Hepatocyte (in vitro differentiated cells): ENCODE results near the gene PIEZO1.
A peak's percentile ranks its signal among the peaks of the same experiment; 100 is the strongest.

Experiments
- EZH2 ChIP-seq: fragments of 200-600 bp; sonication (generic); IDR thresholded peaks from 2 replicates; pipeline ENCODE4 v1.6.1; 2016; ENCODE audit warnings: antibody characterized with exemption, mild to moderate bottlenecking, borderline replicate concordance
- TF ChIP-seq, protein P1 (sequence below): fragments of 200-600 bp; sonication (generic); IDR thresholded peaks from 2 replicates; pipeline ENCODE4 v1.5.1; 2016; ENCODE audit warnings: antibody characterized with exemption, mild to moderate bottlenecking; ENCODE audit not compliant: poor library complexity

DNA sequence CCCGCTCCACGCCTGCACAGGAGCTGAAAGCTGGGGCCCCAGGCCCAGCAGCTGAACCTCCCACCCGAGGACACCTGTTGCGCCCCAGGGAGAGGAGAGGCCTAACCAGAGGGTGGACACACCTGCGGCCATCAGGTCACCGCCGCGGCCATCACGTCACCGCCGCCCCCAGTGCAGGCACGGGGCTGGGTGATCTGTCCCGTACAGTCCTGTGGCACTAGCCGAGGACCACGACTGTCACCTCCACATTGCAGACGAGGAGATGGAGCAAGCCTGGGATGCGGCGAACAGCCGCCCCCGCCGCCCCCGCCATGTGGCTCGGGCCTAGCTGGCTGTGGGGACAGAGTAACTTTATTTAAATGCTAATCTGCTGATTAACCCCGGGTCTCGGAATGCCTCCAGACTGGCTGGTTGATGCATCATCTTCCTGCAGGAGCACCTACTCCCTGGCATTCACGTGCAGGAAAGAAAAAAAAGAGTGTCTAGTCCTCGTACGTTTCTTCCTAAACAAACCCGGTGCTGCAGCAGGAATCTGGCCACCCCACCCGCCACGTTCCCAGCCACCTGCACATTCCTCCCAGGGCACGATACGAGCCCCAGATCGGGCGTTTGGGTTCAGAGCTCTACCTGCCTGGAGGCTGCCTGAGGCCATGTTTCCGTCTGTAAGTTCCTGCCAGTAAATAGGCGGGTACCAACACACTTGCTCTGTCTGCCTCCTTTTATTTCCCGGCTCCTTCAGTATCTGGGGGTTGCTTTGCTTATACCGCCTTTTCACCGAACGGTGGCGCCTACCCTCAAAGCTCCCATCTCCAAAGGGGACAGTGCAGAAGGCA lies 29.9 kb downstream of the PIEZO1 start:
- TF ChIP-seq, protein P1, sequence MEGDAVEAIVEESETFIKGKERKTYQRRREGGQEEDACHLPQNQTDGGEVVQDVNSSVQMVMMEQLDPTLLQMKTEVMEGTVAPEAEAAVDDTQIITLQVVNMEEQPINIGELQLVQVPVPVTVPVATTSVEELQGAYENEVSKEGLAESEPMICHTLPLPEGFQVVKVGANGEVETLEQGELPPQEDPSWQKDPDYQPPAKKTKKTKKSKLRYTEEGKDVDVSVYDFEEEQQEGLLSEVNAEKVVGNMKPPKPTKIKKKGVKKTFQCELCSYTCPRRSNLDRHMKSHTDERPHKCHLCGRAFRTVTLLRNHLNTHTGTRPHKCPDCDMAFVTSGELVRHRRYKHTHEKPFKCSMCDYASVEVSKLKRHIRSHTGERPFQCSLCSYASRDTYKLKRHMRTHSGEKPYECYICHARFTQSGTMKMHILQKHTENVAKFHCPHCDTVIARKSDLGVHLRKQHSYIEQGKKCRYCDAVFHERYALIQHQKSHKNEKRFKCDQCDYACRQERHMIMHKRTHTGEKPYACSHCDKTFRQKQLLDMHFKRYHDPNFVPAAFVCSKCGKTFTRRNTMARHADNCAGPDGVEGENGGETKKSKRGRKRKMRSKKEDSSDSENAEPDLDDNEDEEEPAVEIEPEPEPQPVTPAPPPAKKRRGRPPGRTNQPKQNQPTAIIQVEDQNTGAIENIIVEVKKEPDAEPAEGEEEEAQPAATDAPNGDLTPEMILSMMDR: peak; percentile 48
- no peak for TF ChIP-seq EZH2
